ENCODE data around the gene LRRC49. TPM values are rescaled to one million over a fixed set of nuclear protein-coding genes. Genes with fewer than 3 reads are reported as not detected.

LRRC49 gene
- total and polyA plus RNA-seq, 2 of the 4 experiments (the other 2 are of a cell fraction), result 8.6 to 16.8 TPM

GRCh38 chr15:70907784-70908471 is 15.3 kb downstream of the LRRC49 start:
- DNase-seq, result no peak
- no peak overlapping the region for H4K5ac ChIP-seq (ENCODE audit: low read depth, low read length)
- no peak overlapping the region for H4K8ac ChIP-seq (ENCODE audit: low read depth in 2 of 2, low read length in 2 of 2)
- no peaks in the 10 kb centered on the region for H3K27me3 ChIP-seq (ENCODE audit: control insufficient read depth, insufficient read depth, low read length)
- BruUV-seq (replicated peaks), result no TSS peak
- peaks cover 13% of the 10 kb centered on the region for H3K9me3 ChIP-seq (ENCODE audit: control insufficient read depth, insufficient read depth, low read length)
- no peaks in the 10 kb centered on the region; a peak in 1 of 4 replicates for H3K79me1 ChIP-seq (ENCODE audit: low read depth in 1 of 2, low read length in 2 of 2)
- no peak overlapping the region for H2AK9ac ChIP-seq (replicated peaks; ENCODE audit: low read depth, low read length, poor library complexity)
- intact Hi-C loops (cut with micrococcal nuclease) (no loop called here), in situ Hi-C loops (cut with MboI; ENCODE audit: low sequenced_read_pairs) (no loop called here), dilution Hi-C loops (cut with HindIII; ENCODE audit: low sequenced_read_pairs, unreplicated experiment) (no loop called here)
- no peak overlapping the region for H2BK5ac ChIP-seq (ENCODE audit: low read depth, low read length, poor library complexity, severe bottlenecking)
- no peak overlapping the region for H3K56ac ChIP-seq (ENCODE audit: extremely low read depth, insufficient read depth, low read length)
- peaks cover 3% of the 10 kb centered on the region; the same call in 1 of the 2 replicates for H3K4me1 ChIP-seq (ENCODE audit: control insufficient read depth, insufficient read depth, low read length)
- no peak overlapping the region for H3K4me3 ChIP-seq (ENCODE audit: insufficient read depth, low read depth, low read length)
- H2BK120ac ChIP-seq (ENCODE audit: low read depth, low read length), result no peak overlapping the region
- no peak for ATAC-seq (ENCODE audit: low read depth)
- ChIA-PET POLR2A (ENCODE audit: unreplicated experiment) (no interaction called here), CTCF (interaction anchor here (1.7 kb wide), 1 partner anchor 15 kb away, joined by 3 read pairs; the partner anchor contains the start of gene LRRC49)
- H3K9ac ChIP-seq (ENCODE audit: low read depth, low read length), result no peak overlapping the region
- no peak for TF ChIP-seq MXI1 (IDR thresholded peaks at IDR 0.05; ENCODE audit: borderline replicate concordance, low read depth, low read length)
- no peak for TF ChIP-seq BHLHE40 (IDR thresholded peaks at IDR 0.05; ENCODE audit: low read depth, low read length)
- no peak for TF ChIP-seq RFX5 (IDR thresholded peaks at IDR 0.05; ENCODE audit: low read depth, low read length)
- TF ChIP-seq, protein P1, sequence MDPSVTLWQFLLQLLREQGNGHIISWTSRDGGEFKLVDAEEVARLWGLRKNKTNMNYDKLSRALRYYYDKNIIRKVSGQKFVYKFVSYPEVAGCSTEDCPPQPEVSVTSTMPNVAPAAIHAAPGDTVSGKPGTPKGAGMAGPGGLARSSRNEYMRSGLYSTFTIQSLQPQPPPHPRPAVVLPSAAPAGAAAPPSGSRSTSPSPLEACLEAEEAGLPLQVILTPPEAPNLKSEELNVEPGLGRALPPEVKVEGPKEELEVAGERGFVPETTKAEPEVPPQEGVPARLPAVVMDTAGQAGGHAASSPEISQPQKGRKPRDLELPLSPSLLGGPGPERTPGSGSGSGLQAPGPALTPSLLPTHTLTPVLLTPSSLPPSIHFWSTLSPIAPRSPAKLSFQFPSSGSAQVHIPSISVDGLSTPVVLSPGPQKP (IDR thresholded peaks at IDR 0.05; ENCODE audit: borderline replicate concordance, low read depth, low read length), result no peak
- TF ChIP-seq RCOR1 (IDR thresholded peaks at IDR 0.05; ENCODE audit: insufficient replicate concordance, low read length), result no peak
- TF ChIP-seq, protein P2, sequence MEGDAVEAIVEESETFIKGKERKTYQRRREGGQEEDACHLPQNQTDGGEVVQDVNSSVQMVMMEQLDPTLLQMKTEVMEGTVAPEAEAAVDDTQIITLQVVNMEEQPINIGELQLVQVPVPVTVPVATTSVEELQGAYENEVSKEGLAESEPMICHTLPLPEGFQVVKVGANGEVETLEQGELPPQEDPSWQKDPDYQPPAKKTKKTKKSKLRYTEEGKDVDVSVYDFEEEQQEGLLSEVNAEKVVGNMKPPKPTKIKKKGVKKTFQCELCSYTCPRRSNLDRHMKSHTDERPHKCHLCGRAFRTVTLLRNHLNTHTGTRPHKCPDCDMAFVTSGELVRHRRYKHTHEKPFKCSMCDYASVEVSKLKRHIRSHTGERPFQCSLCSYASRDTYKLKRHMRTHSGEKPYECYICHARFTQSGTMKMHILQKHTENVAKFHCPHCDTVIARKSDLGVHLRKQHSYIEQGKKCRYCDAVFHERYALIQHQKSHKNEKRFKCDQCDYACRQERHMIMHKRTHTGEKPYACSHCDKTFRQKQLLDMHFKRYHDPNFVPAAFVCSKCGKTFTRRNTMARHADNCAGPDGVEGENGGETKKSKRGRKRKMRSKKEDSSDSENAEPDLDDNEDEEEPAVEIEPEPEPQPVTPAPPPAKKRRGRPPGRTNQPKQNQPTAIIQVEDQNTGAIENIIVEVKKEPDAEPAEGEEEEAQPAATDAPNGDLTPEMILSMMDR (conservative IDR thresholded peaks at IDR 0.05; ENCODE audit: low read depth, low read length), result no peak
- no peak for TF ChIP-seq CHD1 (IDR thresholded peaks at IDR 0.05; ENCODE audit: low read depth, low read length)
- TF ChIP-seq FOS (IDR thresholded peaks at IDR 0.05; ENCODE audit: low read depth, low read length), result no peak
- no peak for TF ChIP-seq MAZ (IDR thresholded peaks at IDR 0.05; ENCODE audit: borderline replicate concordance, low read depth, low read length)
- no peak for TF ChIP-seq NFE2L2 (IDR thresholded peaks at IDR 0.05; ENCODE audit: low read depth, low read length)
- H2AFZ ChIP-seq (replicated peaks; ENCODE audit: low read length, poor library complexity), result no peak overlapping the region
- H3K27ac ChIP-seq (ENCODE audit: insufficient read depth, low read length), result no peak overlapping the region
- no peak overlapping the region for H2BK20ac ChIP-seq (ENCODE audit: low read depth, low read length)
- 56% methylated on average over 4 of the region's 5 CpGs; no CpG with 5 or more reads in 1 of the 2 experiments for WGBS, 2 experiments (ENCODE audit: extremely low coverage in 2 of 2, insufficient read length in 1 of 2)
- H3K4ac ChIP-seq (ENCODE audit: low read depth, low read length), result no peak overlapping the region
- no peaks in the 10 kb centered on the region for H4K20me1 ChIP-seq (ENCODE audit: insufficient read depth, low read length)
- H3K9me1 ChIP-seq (ENCODE audit: insufficient read depth, low read length), result no peaks in the 10 kb centered on the region
- no peak overlapping the region for H3K18ac ChIP-seq (ENCODE audit: low read depth, low read length)
- no peak overlapping the region for H2BK15ac ChIP-seq (ENCODE audit: low read depth, low read length)
- no peak overlapping the region for H2AK5ac ChIP-seq (ENCODE audit: low read depth, low read length)
- no peak overlapping the region for H4K91ac ChIP-seq (ENCODE audit: insufficient read depth, low read depth, low read length)
- H3K14ac ChIP-seq (replicated peaks; ENCODE audit: low read depth, low read length), result no peak overlapping the region
- H3K23ac ChIP-seq (ENCODE audit: low read depth, low read length), result no peak overlapping the region
- H3K36me3 ChIP-seq (ENCODE audit: control insufficient read depth, insufficient read depth, low read length), result peaks cover 5% of the 10 kb centered on the region
- H3K4me2 ChIP-seq (ENCODE audit: low read depth, low read length), result no peak overlapping the region

Measured in IMR-90 (cell line).